HG03575 (cell line): ENCODE data around the gene PPM1A.

Experiments used
- ATAC-seq: cut with Tn5 transposase; IDR thresholded peaks from one replicate; pipeline ENCODE4 v1.9.1; 2021; ENCODE audit not compliant: unreplicated experiment, insufficient number of reproducible peaks, low FRiP score; ENCODE audit errors: extremely low read depth

The PPM1A gene

GRCh38 chr14:60222820-60223219 is 26.2 kb upstream of the PPM1A start:
- ATAC-seq, result no peak

- no peak for ATAC-seq
Observed at GRCh38 chr14:60225265-60225664, 23.8 kb upstream of the PPM1A start.

GRCh38 chr14:60226298-60226697 is 22.7 kb upstream of the PPM1A start:
- no peak for ATAC-seq

- no peak for ATAC-seq
Observed at GRCh38 chr14:60227291-60227690, 21.7 kb upstream of the PPM1A start.

GRCh38 chr14:60229614-60230013 is 19.4 kb upstream of the PPM1A start:
- no peak for ATAC-seq

GRCh38 chr14:60232185-60232584 is 16.8 kb upstream of the PPM1A start:
- ATAC-seq, result no peak

GRCh38 chr14:60233251-60233650 is 15.8 kb upstream of the PPM1A start:
- ATAC-seq, result no peak

GRCh38 chr14:60233891-60234290 is 15.1 kb upstream of the PPM1A start:
- no peak for ATAC-seq

GRCh38 chr14:60235440-60235839 is 13.6 kb upstream of the PPM1A start:
- no peak for ATAC-seq

GRCh38 chr14:60238955-60239354 is 10.1 kb upstream of the PPM1A start:
- ATAC-seq, result no peak

GRCh38 chr14:60240139-60240856 is 8.7 kb upstream of the PPM1A start:
- no peak for ATAC-seq

- no peak for ATAC-seq
Observed at GRCh38 chr14:60241091-60241490, 7.9 kb upstream of the PPM1A start.

- ATAC-seq, result no peak
Observed at GRCh38 chr14:60242429-60242828, 6.6 kb upstream of the PPM1A start.

GRCh38 chr14:60245380-60246177 is 3.4 kb upstream of the PPM1A start:
- ATAC-seq, result no peak

GRCh38 chr14:60247994-60248696 is 876 bp upstream of the PPM1A start:
- peak; percentile 56 for ATAC-seq

- no peak for ATAC-seq
Observed at GRCh38 chr14:60249321-60250256, 568 bp downstream of the PPM1A start.

- no peak for ATAC-seq
Observed at GRCh38 chr14:60250257-60251035, 1.4 kb downstream of the PPM1A start.

GRCh38 chr14:60251877-60252276 is 2.9 kb downstream of the PPM1A start:
- ATAC-seq, result no peak
